Measurements from ENCODE around the gene SPOCK3. TPM values are rescaled to one million over a fixed set of nuclear protein-coding genes. Genes with fewer than 3 reads are reported as not detected.
"Not testable (repeated sequence)": the region's sequence is repeated elsewhere in the genome, so short reads cannot be mapped to it uniquely, and the experiment has no call there.

The SPOCK3 gene
- total RNA-seq, 2 donors from 2014 or later = not detected

GRCh38 chr4:166846939-166847338 lies 387.4 kb downstream of the SPOCK3 start:
- DNase-seq (ENCODE audit: low spot score) = no peak

GRCh38 chr4:166842795-166843261 lies 391.5 kb downstream of the SPOCK3 start:
- no peak for DNase-seq (ENCODE audit: low spot score)
- intact Hi-C loops (cut with DNase I) = no loop called here

More at GRCh38 chr4:166846939-166847338, 387.4 kb downstream of the SPOCK3 start:
- intact Hi-C loops (cut with DNase I) = no loop called here

- intact Hi-C loops (cut with DNase I) = no loop called here
- no peak for DNase-seq (ENCODE audit: low spot score)
These were observed 394.6 kb downstream of the SPOCK3 start for GRCh38 chr4:166839615-166840251.

GRCh38 chr4:166838975-166839614 lies 395.2 kb downstream of the SPOCK3 start:
- intact Hi-C loops (cut with DNase I) = no loop called here
- no peak for DNase-seq (ENCODE audit: low spot score)

- no peak for DNase-seq (ENCODE audit: low spot score)
- intact Hi-C loops (cut with DNase I) = no loop called here
These were observed 397.4 kb downstream of the SPOCK3 start for GRCh38 chr4:166836865-166837264.

GRCh38 chr4:166827629-166828028 lies 406.7 kb downstream of the SPOCK3 start:
- no peak for DNase-seq (ENCODE audit: low spot score)
- intact Hi-C loops (cut with DNase I) = no loop called here

GRCh38 chr4:166827167-166827566 lies 407.1 kb downstream of the SPOCK3 start:
- DNase-seq (ENCODE audit: low spot score) = no peak
- intact Hi-C loops (cut with DNase I) = no loop called here

- intact Hi-C loops (cut with DNase I) = no loop called here
- no peak for DNase-seq (ENCODE audit: low spot score)
These were observed 410.4 kb downstream of the SPOCK3 start for GRCh38 chr4:166823848-166824247.

GRCh38 chr4:166823126-166823525 lies 411.2 kb downstream of the SPOCK3 start:
- DNase-seq (ENCODE audit: low spot score) = no peak
- intact Hi-C loops (cut with DNase I) = no loop called here

GRCh38 chr4:166822386-166822785 lies 411.9 kb downstream of the SPOCK3 start:
- DNase-seq (ENCODE audit: low spot score) = no peak
- intact Hi-C loops (cut with DNase I) = no loop called here

- no peak for DNase-seq (ENCODE audit: low spot score)
- intact Hi-C loops (cut with DNase I) = no loop called here
These were observed 417.4 kb downstream of the SPOCK3 start for GRCh38 chr4:166816890-166817289.

- intact Hi-C loops (cut with DNase I) = no loop called here
- DNase-seq (ENCODE audit: low spot score) = no peak
These were observed 425.9 kb downstream of the SPOCK3 start for GRCh38 chr4:166808380-166808779.

GRCh38 chr4:166802346-166802745 lies 431.9 kb downstream of the SPOCK3 start:
- no peak for DNase-seq (ENCODE audit: low spot score)
- intact Hi-C loops (cut with DNase I) = no loop called here

GRCh38 chr4:166798126-166798525 lies 436.2 kb downstream of the SPOCK3 start:
- intact Hi-C loops (cut with DNase I) = loop anchor here in 1 of 2 donors (5.0 kb wide), 1 partner anchor 1251 kb away; no protein-coding TSS in a partner anchor
- DNase-seq (ENCODE audit: low spot score) = no peak

GRCh38 chr4:166777760-166778159 lies 456.5 kb downstream of the SPOCK3 start:
- intact Hi-C loops (cut with DNase I) = no loop called here

GRCh38 chr4:166763018-166763417 lies 471.3 kb downstream of the SPOCK3 start:
- intact Hi-C loops (cut with DNase I) = no loop called here
- no peak for DNase-seq (ENCODE audit: low spot score)

More at GRCh38 chr4:166777760-166778159, 456.5 kb downstream of the SPOCK3 start:
- DNase-seq (ENCODE audit: low spot score) = no peak

- no peak for DNase-seq (ENCODE audit: low spot score)
- intact Hi-C loops (cut with DNase I) = no loop called here
These were observed 492.6 kb downstream of the SPOCK3 start for GRCh38 chr4:166741742-166742141.

- intact Hi-C loops (cut with DNase I); DNase-seq (ENCODE audit: low spot score): not testable (repeated sequence)
These were observed 495.1 kb downstream of the SPOCK3 start for GRCh38 chr4:166739215-166739614.

GRCh38 chr4:166737430-166737829 lies 496.9 kb downstream of the SPOCK3 start:
- intact Hi-C loops (cut with DNase I) = no loop called here
- no peak for DNase-seq (ENCODE audit: low spot score)

- intact Hi-C loops (cut with DNase I) = no loop called here
- DNase-seq (ENCODE audit: low spot score) = no peak
These were observed 498.7 kb downstream of the SPOCK3 start for GRCh38 chr4:166735553-166735952.

GRCh38 chr4:166734797-166735196 lies 499.5 kb downstream of the SPOCK3 start:
- intact Hi-C loops (cut with DNase I) = no loop called here

More at GRCh38 chr4:166734797-166735196, 499.5 kb downstream of the SPOCK3 start:
- no peak for DNase-seq (ENCODE audit: low spot score)

All from posterior vena cava (tissue), 2 donors.